Uterus (tissue), 2 donors: ENCODE measurements around the gene TTC17.

Experiments used
- POLR2A ChIP-seq, 2 donors: fragments of 450-650 bp; IDR thresholded peaks; one replicate each; pipeline ENCODE4 v1.6.1; 2016; ENCODE audit warnings: antibody characterized with exemption in 2 of 2, mild to moderate bottlenecking in 1 of 2, moderate library complexity in 1 of 2
- TF ChIP-seq, protein P1 (sequence below), 4 experiments: fragments of 200-600 bp in 2 of 4; fragments of 450-650 bp in 2 of 4; sonication (generic) in 2 of 4; IDR thresholded peaks; one replicate each; pipeline ENCODE4 v1.5.1; 2016 to 2019; ENCODE audit warnings: antibody characterized with exemption in 4 of 4, mild to moderate bottlenecking in 2 of 4, moderate library complexity in 1 of 4

DNA sequence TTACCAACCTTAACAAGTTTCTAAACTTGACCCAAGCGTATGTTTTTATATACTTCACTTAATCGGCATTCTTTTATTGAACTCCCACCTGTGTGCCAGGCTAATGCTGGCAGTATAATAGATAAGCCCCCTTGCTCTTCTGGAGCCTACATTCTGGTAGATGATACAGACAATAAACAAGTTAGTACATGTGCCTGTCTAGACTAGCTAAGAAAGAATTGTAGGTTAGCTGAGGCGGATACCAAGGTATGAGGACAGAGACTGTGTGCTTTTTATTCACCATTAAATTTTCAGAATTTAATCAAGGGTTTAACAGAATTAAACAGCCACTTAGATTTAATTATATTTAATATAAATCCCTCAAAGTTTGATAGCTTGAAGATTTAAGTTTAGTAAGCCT is 45.7 kb downstream of the TTC17 start:
- TF ChIP-seq, protein P1, sequence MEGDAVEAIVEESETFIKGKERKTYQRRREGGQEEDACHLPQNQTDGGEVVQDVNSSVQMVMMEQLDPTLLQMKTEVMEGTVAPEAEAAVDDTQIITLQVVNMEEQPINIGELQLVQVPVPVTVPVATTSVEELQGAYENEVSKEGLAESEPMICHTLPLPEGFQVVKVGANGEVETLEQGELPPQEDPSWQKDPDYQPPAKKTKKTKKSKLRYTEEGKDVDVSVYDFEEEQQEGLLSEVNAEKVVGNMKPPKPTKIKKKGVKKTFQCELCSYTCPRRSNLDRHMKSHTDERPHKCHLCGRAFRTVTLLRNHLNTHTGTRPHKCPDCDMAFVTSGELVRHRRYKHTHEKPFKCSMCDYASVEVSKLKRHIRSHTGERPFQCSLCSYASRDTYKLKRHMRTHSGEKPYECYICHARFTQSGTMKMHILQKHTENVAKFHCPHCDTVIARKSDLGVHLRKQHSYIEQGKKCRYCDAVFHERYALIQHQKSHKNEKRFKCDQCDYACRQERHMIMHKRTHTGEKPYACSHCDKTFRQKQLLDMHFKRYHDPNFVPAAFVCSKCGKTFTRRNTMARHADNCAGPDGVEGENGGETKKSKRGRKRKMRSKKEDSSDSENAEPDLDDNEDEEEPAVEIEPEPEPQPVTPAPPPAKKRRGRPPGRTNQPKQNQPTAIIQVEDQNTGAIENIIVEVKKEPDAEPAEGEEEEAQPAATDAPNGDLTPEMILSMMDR (IDR thresholded peaks at IDR 0.05): no peak
- no peak for TF ChIP-seq POLR2A (IDR thresholded peaks at IDR 0.05)
